Femur (tissue), 1 donor: ENCODE measurements around the gene IL36G.

ENCODE experiments used
- DNase-seq: peaks from one replicate; pipeline ENCODE4 v3.0.0-alpha.2; 2017

Gene IL36G

DNA sequence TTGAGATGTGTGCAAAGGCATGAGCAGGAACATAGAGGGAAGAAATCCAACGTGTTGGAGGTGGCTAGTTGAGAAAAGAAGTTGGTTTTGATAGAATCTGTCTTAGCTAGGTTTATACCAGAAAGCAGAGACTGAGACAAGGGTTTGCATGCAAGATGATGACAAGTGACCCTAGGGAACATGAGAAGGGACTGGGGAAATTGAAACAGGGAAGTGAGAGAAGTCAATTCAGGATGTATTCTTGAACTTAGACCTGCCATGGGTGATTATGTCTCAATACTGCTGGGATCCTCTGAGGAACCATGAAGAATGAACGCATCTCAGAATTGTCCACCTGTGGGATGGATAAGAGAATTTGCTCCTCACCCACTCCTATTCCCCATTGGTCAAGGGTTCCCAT lies 47.9 kb downstream of the IL36G start:
- no peak for DNase-seq

DNA sequence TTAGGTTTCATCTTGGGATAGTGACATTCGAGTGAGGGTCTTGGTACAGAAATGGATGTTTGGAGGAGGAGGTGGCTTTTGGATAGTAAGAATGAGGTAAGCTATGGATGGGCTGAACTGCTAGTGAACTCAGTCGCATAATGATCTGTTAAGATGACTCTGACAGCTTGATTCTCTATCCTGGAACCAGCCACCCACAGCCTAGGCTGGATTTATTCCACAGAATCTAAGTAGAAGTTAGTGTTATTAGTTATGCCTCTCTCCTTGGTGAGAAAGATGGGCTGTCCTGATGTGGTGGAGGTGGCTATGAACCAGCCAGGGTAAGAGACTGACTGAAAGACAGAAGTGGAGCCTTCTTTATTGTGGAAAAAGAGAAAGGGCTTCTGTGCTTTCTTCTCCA lies 49.9 kb downstream of the IL36G start:
- DNase-seq, result no peak

DNA sequence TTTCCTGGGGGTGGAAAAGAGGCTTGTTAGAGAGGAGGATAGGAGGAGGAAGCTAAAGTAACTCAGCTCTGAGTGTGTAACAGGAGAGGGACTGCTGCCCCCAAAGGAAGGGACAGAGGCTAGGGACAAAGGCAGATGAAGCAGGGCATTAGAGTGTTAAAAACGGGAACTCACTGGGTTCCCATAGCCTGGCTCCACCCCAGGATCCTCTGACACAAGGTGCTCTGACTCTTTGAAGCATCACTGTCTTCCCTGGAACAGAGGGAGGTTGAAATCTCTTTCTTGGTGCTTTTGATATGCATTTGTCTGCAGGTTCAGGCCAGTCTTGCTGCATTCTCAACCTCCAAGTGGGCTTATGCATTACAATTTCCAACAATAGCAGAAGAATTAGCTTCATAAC lies 50.3 kb downstream of the IL36G start:
- no peak for DNase-seq

DNA sequence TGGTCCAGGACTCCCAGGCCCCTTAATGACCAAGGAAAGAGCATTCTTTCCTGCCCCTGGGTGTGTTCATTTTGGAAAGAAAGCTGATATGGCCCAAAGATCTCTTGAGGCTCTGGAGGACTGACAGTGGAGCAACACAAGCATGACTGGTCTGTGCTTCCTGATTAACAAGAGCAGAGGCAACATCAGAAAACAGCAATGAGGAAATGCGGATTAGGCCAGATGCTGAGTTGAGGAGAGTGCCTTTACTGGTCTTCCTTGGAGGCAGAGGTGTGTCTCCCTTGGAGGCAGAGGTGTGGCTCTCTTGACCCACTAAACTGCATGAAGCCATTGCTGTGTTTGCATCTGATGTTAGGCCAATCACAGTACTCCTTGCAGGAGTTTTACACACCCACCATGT lies 54.9 kb downstream of the IL36G start:
- DNase-seq, result no peak

DNA sequence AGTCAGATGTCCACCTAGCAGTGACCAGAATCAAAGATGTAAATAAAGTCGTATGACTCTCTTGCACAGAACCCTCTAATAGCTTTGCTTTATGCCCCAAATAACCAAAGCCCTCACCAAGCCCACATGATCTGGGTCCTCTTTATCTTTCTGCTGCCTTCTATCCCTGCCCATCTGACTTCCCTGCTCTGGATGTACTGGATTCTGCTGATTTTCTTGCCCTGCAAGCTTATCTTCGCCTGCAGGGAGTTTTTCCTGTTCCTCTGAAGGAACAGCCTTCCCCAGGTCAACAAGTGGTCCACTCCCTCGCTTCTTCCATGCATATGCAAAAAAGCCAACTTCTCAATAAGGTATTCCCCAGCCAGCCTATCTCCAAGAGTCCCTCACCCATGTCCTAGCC lies 56.2 kb downstream of the IL36G start:
- no peak for DNase-seq
